ENCODE results near the gene EPN3.

Gene EPN3

GRCh38 chr17:50568659-50569058, 36.1 kb downstream of the EPN3 start:
- no peaks in the 10 kb centered on the region for H3K36me3 ChIP-seq (ENCODE audit: control insufficient read depth, insufficient read depth, low read length)
- H3K4me1 ChIP-seq (ENCODE audit: control insufficient read depth, insufficient read depth, low read length) = peaks cover 7% of the 10 kb centered on the region
- H3K4me3 ChIP-seq (ENCODE audit: low read depth, low read length) = no peak overlapping the region
- peaks cover 44% of the 10 kb centered on the region for H3K27me3 ChIP-seq (ENCODE audit: control insufficient read depth, insufficient read depth, low read length)
- H3K9me3 ChIP-seq (ENCODE audit: control insufficient read depth, insufficient read depth, low read length) = no peaks in the 10 kb centered on the region
- no peak overlapping the region for H3K9ac ChIP-seq (ENCODE audit: low read depth, low read length)

GRCh38 chr17:50569592-50569991, 37.1 kb downstream of the EPN3 start:
- Histone ChIP-seq H3K4me3 (ENCODE audit: low read depth, low read length) (no peak overlapping the region), H3K9ac (ENCODE audit: low read depth, low read length) (no peak overlapping the region), H3K36me3 (ENCODE audit: control insufficient read depth, insufficient read depth, low read length) (no peaks in the 10 kb centered on the region), H3K4me1 (ENCODE audit: control insufficient read depth, insufficient read depth, low read length) (peaks cover 5% of the 10 kb centered on the region), H3K27me3 (ENCODE audit: control insufficient read depth, insufficient read depth, low read length) (peaks cover 35% of the 10 kb centered on the region), H3K9me3 (ENCODE audit: control insufficient read depth, insufficient read depth, low read length) (no peaks in the 10 kb centered on the region)

- peaks cover 31% of the 10 kb centered on the region for H3K27me3 ChIP-seq (ENCODE audit: control insufficient read depth, insufficient read depth, low read length)
- peaks cover 4% of the 10 kb centered on the region for H3K4me1 ChIP-seq (ENCODE audit: control insufficient read depth, insufficient read depth, low read length)
- H3K36me3 ChIP-seq (ENCODE audit: control insufficient read depth, insufficient read depth, low read length) = no peaks in the 10 kb centered on the region
Observed at GRCh38 chr17:50570032-50570431, 37.5 kb downstream of the EPN3 start.

GRCh38 chr17:50570528-50570927, 38.0 kb downstream of the EPN3 start:
- H3K4me1 ChIP-seq (ENCODE audit: control insufficient read depth, insufficient read depth, low read length) = peaks cover 4% of the 10 kb centered on the region
- H3K9me3 ChIP-seq (ENCODE audit: control insufficient read depth, insufficient read depth, low read length) = no peaks in the 10 kb centered on the region
- H3K36me3 ChIP-seq (ENCODE audit: control insufficient read depth, insufficient read depth, low read length) = no peaks in the 10 kb centered on the region
- H3K27me3 ChIP-seq (ENCODE audit: control insufficient read depth, insufficient read depth, low read length) = peaks cover 26% of the 10 kb centered on the region
- no peak overlapping the region for H3K9ac ChIP-seq (ENCODE audit: low read depth, low read length)
- no peak overlapping the region for H3K4me3 ChIP-seq (ENCODE audit: low read depth, low read length)

More at GRCh38 chr17:50570032-50570431, 37.5 kb downstream of the EPN3 start:
- H3K4me3 ChIP-seq (ENCODE audit: low read depth, low read length) = no peak overlapping the region
- H3K9me3 ChIP-seq (ENCODE audit: control insufficient read depth, insufficient read depth, low read length) = no peaks in the 10 kb centered on the region
- no peak overlapping the region for H3K9ac ChIP-seq (ENCODE audit: low read depth, low read length)

GRCh38 chr17:50571681-50572080, 39.1 kb downstream of the EPN3 start:
- Histone ChIP-seq H3K27me3 (ENCODE audit: control insufficient read depth, insufficient read depth, low read length) (peaks cover 14% of the 10 kb centered on the region), H3K4me1 (ENCODE audit: control insufficient read depth, insufficient read depth, low read length) (peaks cover 4% of the 10 kb centered on the region), H3K36me3 (ENCODE audit: control insufficient read depth, insufficient read depth, low read length) (no peaks in the 10 kb centered on the region), H3K9ac (ENCODE audit: low read depth, low read length) (no peak overlapping the region), H3K4me3 (ENCODE audit: low read depth, low read length) (no peak overlapping the region), H3K9me3 (ENCODE audit: control insufficient read depth, insufficient read depth, low read length) (no peaks in the 10 kb centered on the region)

GRCh38 chr17:50572541-50572940, 40.0 kb downstream of the EPN3 start:
- H3K4me1 ChIP-seq (ENCODE audit: control insufficient read depth, insufficient read depth, low read length) = peaks cover 4% of the 10 kb centered on the region
- H3K4me3 ChIP-seq (ENCODE audit: low read depth, low read length) = no peak overlapping the region
- no peaks in the 10 kb centered on the region for H3K36me3 ChIP-seq (ENCODE audit: control insufficient read depth, insufficient read depth, low read length)
- no peak overlapping the region for H3K9ac ChIP-seq (ENCODE audit: low read depth, low read length)
- no peaks in the 10 kb centered on the region for H3K9me3 ChIP-seq (ENCODE audit: control insufficient read depth, insufficient read depth, low read length)
- peaks cover 6% of the 10 kb centered on the region for H3K27me3 ChIP-seq (ENCODE audit: control insufficient read depth, insufficient read depth, low read length)

GRCh38 chr17:50573866-50574611, 41.5 kb downstream of the EPN3 start:
- no peaks in the 10 kb centered on the region for H3K9me3 ChIP-seq (ENCODE audit: control insufficient read depth, insufficient read depth, low read length)
- no peak overlapping the region for H3K4me3 ChIP-seq (ENCODE audit: low read depth, low read length)
- H3K36me3 ChIP-seq (ENCODE audit: control insufficient read depth, insufficient read depth, low read length) = no peaks in the 10 kb centered on the region
- H3K9ac ChIP-seq (ENCODE audit: low read depth, low read length) = no peak overlapping the region
- peaks cover 4% of the 10 kb centered on the region for H3K4me1 ChIP-seq (ENCODE audit: control insufficient read depth, insufficient read depth, low read length)
- no peaks in the 10 kb centered on the region for H3K27me3 ChIP-seq (ENCODE audit: control insufficient read depth, insufficient read depth, low read length)

- Histone ChIP-seq H3K4me1 (ENCODE audit: control insufficient read depth, insufficient read depth, low read length) (peaks cover 3% of the 10 kb centered on the region), H3K4me3 (ENCODE audit: low read depth, low read length) (no peak overlapping the region), H3K9ac (ENCODE audit: low read depth, low read length) (no peak overlapping the region), H3K36me3 (ENCODE audit: control insufficient read depth, insufficient read depth, low read length) (no peaks in the 10 kb centered on the region), H3K27me3 (ENCODE audit: control insufficient read depth, insufficient read depth, low read length) (no peaks in the 10 kb centered on the region), H3K9me3 (ENCODE audit: control insufficient read depth, insufficient read depth, low read length) (no peaks in the 10 kb centered on the region)
Observed at GRCh38 chr17:50575581-50576210, 43.2 kb downstream of the EPN3 start.

- Histone ChIP-seq H3K9ac (ENCODE audit: low read depth, low read length) (no peak overlapping the region), H3K36me3 (ENCODE audit: control insufficient read depth, insufficient read depth, low read length) (no peaks in the 10 kb centered on the region), H3K4me3 (ENCODE audit: low read depth, low read length) (no peak overlapping the region), H3K9me3 (ENCODE audit: control insufficient read depth, insufficient read depth, low read length) (no peaks in the 10 kb centered on the region), H3K4me1 (ENCODE audit: control insufficient read depth, insufficient read depth, low read length) (peaks cover 3% of the 10 kb centered on the region), H3K27me3 (ENCODE audit: control insufficient read depth, insufficient read depth, low read length) (no peaks in the 10 kb centered on the region)
Observed at GRCh38 chr17:50576864-50577263, 44.3 kb downstream of the EPN3 start.

GRCh38 chr17:50577451-50577954, 45.0 kb downstream of the EPN3 start:
- no peak overlapping the region for H3K9ac ChIP-seq (ENCODE audit: low read depth, low read length)
- H3K36me3 ChIP-seq (ENCODE audit: control insufficient read depth, insufficient read depth, low read length) = no peaks in the 10 kb centered on the region
- no peak overlapping the region for H3K4me3 ChIP-seq (ENCODE audit: low read depth, low read length)
- H3K4me1 ChIP-seq (ENCODE audit: control insufficient read depth, insufficient read depth, low read length) = peaks cover 3% of the 10 kb centered on the region
- no peaks in the 10 kb centered on the region for H3K9me3 ChIP-seq (ENCODE audit: control insufficient read depth, insufficient read depth, low read length)
- no peaks in the 10 kb centered on the region for H3K27me3 ChIP-seq (ENCODE audit: control insufficient read depth, insufficient read depth, low read length)

- Histone ChIP-seq H3K36me3 (ENCODE audit: control insufficient read depth, insufficient read depth, low read length) (no peaks in the 10 kb centered on the region), H3K4me1 (ENCODE audit: control insufficient read depth, insufficient read depth, low read length) (peaks cover 3% of the 10 kb centered on the region), H3K9me3 (ENCODE audit: control insufficient read depth, insufficient read depth, low read length) (no peaks in the 10 kb centered on the region), H3K4me3 (ENCODE audit: low read depth, low read length) (no peak overlapping the region), H3K9ac (ENCODE audit: low read depth, low read length) (no peak overlapping the region), H3K27me3 (ENCODE audit: control insufficient read depth, insufficient read depth, low read length) (no peaks in the 10 kb centered on the region)
Observed at GRCh38 chr17:50578173-50578572, 45.6 kb downstream of the EPN3 start.

GRCh38 chr17:50579399-50579798, 46.9 kb downstream of the EPN3 start:
- Histone ChIP-seq H3K27me3 (ENCODE audit: control insufficient read depth, insufficient read depth, low read length) (no peaks in the 10 kb centered on the region), H3K4me1 (ENCODE audit: control insufficient read depth, insufficient read depth, low read length) (peaks cover 3% of the 10 kb centered on the region), H3K36me3 (ENCODE audit: control insufficient read depth, insufficient read depth, low read length) (no peaks in the 10 kb centered on the region), H3K9me3 (ENCODE audit: control insufficient read depth, insufficient read depth, low read length) (no peaks in the 10 kb centered on the region), H3K4me3 (ENCODE audit: low read depth, low read length) (no peak overlapping the region), H3K9ac (ENCODE audit: low read depth, low read length) (no peak overlapping the region)

Measured in iPS-15b (cell line).